PC-9 (cell line): Measurements from ENCODE around the gene CCM2. TPM values are rescaled to one million over a fixed set of nuclear protein-coding genes. Genes with fewer than 3 reads are reported as not detected.

Experiments
- BruUV-seq: library from RNA; stranded (reverse); fragments of 400-500 nt; replicated peaks from 2 replicates; lab custom pipeline; 2021; lab: Mats Ljungman, UMichigan
- CTCF ChIA-PET: fragments of 300-600 bp; sonication (Branson Sonifier 250); formaldehyde crosslinking; loops from one replicate; lab custom pipeline; 2022; ENCODE audit warnings: antibody characterized with exemption; lab: Charles Lee
- POLR2A ChIA-PET: fragments of 300-600 bp; sonication (Branson Sonifier 250); formaldehyde crosslinking; loops from one replicate; lab custom pipeline; 2022; ENCODE audit warnings: antibody characterized with exemption; ENCODE audit not compliant: unreplicated experiment; lab: Charles Lee
- DNase-seq, 2 experiments: peaks; one replicate each; pipeline versions ENCODE4 v3.0.0 to v3.0.0-alpha.2; 2015 to 2022; ENCODE audit warnings: mixed read lengths in 1 of 2
- H2AFZ ChIP-seq: fragments of 200-600 bp; sonication (generic); 2 replicates; pipeline ENCODE4 v1.8.1; 2017; ENCODE audit warnings: antibody characterized with exemption
- H3F3A ChIP-seq: fragments of 200-600 bp; sonication (generic); 2 replicates; pipeline ENCODE4 v1.8.1; 2017; ENCODE audit warnings: antibody characterized with exemption, mild to moderate bottlenecking, low read depth; ENCODE audit not compliant: insufficient read depth
- H3K27ac ChIP-seq: fragments of 200-600 bp; sonication (generic); 2 replicates; pipeline ENCODE4 v1.6.1; 2016; ENCODE audit warnings: mixed run types
- H3K27me3 ChIP-seq: fragments of 200-600 bp; sonication (generic); 2 replicates; pipeline ENCODE4 v1.6.1; 2016; ENCODE audit warnings: low read depth, mixed run types; ENCODE audit not compliant: insufficient read depth
- H3K36me3 ChIP-seq: fragments of 200-600 bp; sonication (generic); 2 replicates; pipeline ENCODE4 v1.6.1; 2016; ENCODE audit warnings: low read depth, mixed run types
- H3K4me1 ChIP-seq: fragments of 200-600 bp; sonication (generic); replicated peaks from 2 replicates; pipeline ENCODE4 v1.6.1; 2016; ENCODE audit warnings: mixed run types; ENCODE audit not compliant: insufficient read depth
- H3K4me2 ChIP-seq: fragments of 200-600 bp; sonication (generic); 2 replicates; pipeline ENCODE4 v1.6.1; 2017; ENCODE audit warnings: mixed run types
- H3K4me3 ChIP-seq: fragments of 200-600 bp; sonication (generic); 2 replicates; pipeline ENCODE4 v1.6.1; 2016; ENCODE audit warnings: mixed run types
- H3K79me2 ChIP-seq: fragments of 200-600 bp; sonication (generic); 2 replicates; pipeline ENCODE4 v1.6.1; 2017; ENCODE audit warnings: low read depth, mixed run types
- H3K9me2 ChIP-seq: fragments of 200-600 bp; sonication (generic); 2 replicates; pipeline ENCODE4 v1.8.1; 2017; ENCODE audit warnings: mild to moderate bottlenecking; ENCODE audit not compliant: insufficient read depth
- H3K9me3 ChIP-seq: fragments of 200-600 bp; sonication (generic); 2 replicates; pipeline ENCODE4 v1.8.1; 2016; ENCODE audit warnings: low read depth; ENCODE audit not compliant: insufficient read depth
- H4K20me1 ChIP-seq: fragments of 200-600 bp; sonication (generic); 2 replicates; pipeline ENCODE4 v1.8.1; 2017; ENCODE audit not compliant: insufficient read depth
- EZH2 ChIP-seq: fragments of 200-600 bp; sonication (generic); IDR thresholded peaks from 2 replicates; pipeline ENCODE4 v1.8.0; 2017; ENCODE audit warnings: antibody characterized with exemption, low read depth
- intact Hi-C: fragments of 100-400 bp; cut with micrococcal nuclease; formaldehyde crosslinking; loops from one replicate; pipeline ENCODE4 v1.10.0; 2022; ENCODE audit not compliant: unreplicated experiment
- total RNA-seq: library from RNA; stranded (reverse); gene quantifications from 2 replicates; pipeline ENCODE4 v1.2.3, GENCODE V29; 2021
- TF ChIP-seq, protein P1 (sequence below): fragments of 200-600 bp; sonication (generic); conservative IDR thresholded peaks from 2 replicates; pipeline ENCODE4 v1.6.1; 2017; ENCODE audit warnings: mixed run types, antibody characterized with exemption, mild to moderate bottlenecking, moderate library complexity

Gene CCM2
- total RNA-seq, 1 experiment from 2014 or later, result 54.2 TPM

DNA sequence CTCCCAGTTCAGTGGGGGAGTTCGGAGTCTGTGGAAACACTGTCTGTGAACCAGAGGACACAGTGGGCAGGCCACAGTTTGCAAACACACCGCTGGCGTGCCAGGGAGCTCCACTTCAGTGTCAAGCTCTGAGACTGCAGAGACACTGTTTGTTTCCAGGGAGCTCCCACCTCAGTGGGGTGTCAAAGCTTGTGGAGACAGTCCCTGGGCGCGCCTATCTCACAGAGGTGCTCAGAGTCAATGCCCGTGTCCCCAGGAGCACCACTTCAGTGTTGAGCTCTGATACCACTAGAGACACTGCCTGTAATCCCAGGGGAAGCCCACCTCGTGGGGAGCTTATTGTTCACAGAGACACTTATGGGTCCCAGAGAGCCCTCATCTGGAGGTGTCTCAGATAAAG is 25.5 kb upstream of the CCM2 start:
- no peak for DNase-seq
- Histone ChIP-seq H3K27ac (no peak overlapping the region), H2AFZ (no peak overlapping the region), H3K36me3 (no peaks in the 10 kb centered on the region), H3K9me2 (no peaks in the 10 kb centered on the region), H3K79me2 (no peaks in the 10 kb centered on the region), H3K9me3 (no peaks in the 10 kb centered on the region), H3F3A (peaks cover 4% of the 10 kb centered on the region), H3K4me3 (no peak overlapping the region), H4K20me1 (no peaks in the 10 kb centered on the region), H3K27me3 (no peaks in the 10 kb centered on the region), H3K4me1 (no peaks in the 10 kb centered on the region), H3K4me2 (no peak overlapping the region)
- ChIA-PET POLR2A (no interaction called here), CTCF (interaction anchor here (2.9 kb wide), 1 partner anchor 162 kb away, joined by 36 read pairs; no protein-coding TSS in a partner anchor)
- no TSS peak for BruUV-seq
- TF ChIP-seq EZH2, result no peak
- TF ChIP-seq, protein P1, sequence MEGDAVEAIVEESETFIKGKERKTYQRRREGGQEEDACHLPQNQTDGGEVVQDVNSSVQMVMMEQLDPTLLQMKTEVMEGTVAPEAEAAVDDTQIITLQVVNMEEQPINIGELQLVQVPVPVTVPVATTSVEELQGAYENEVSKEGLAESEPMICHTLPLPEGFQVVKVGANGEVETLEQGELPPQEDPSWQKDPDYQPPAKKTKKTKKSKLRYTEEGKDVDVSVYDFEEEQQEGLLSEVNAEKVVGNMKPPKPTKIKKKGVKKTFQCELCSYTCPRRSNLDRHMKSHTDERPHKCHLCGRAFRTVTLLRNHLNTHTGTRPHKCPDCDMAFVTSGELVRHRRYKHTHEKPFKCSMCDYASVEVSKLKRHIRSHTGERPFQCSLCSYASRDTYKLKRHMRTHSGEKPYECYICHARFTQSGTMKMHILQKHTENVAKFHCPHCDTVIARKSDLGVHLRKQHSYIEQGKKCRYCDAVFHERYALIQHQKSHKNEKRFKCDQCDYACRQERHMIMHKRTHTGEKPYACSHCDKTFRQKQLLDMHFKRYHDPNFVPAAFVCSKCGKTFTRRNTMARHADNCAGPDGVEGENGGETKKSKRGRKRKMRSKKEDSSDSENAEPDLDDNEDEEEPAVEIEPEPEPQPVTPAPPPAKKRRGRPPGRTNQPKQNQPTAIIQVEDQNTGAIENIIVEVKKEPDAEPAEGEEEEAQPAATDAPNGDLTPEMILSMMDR, result no peak
- intact Hi-C loops, result loop anchor here (5.0 kb wide), 1 partner anchor 163 kb away; no protein-coding TSS in a partner anchor

DNA sequence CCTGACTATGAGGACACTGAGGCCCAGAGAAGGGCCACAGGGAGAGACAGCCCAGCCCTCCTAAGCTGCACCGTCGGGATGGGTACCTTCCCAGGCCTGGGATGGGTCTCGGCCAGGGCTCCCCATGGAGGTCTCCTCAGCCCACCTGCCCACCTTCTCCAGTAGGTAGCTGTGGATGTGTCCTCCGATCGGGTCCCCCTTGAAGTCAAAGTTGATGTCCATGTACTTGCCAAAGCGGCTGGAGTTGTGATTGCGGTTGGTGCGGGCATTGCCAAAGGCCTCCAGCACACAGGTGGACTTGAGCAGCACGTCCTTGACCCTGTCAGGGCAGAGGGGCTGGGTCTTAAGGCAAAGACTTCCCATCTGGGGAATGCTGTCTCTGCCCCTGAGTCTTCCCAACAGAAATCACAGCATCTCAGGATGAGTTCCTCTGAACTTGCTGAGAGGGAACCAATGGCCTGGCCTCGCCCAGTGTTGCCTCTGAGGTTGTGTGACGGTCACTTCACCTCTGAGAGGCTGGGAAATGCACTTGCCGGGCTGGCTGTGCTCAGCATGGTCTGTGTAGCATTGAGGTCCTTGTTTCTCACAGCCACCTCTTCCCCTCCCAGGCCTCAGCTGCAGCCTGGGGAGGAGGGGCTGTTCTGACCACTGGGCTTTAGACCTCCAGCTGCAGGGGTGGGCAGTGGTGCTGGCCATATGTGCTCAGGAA is 24.5 kb upstream of the CCM2 start:
- Histone ChIP-seq H3K79me2 (no peaks in the 10 kb centered on the region), H3K9me2 (no peaks in the 10 kb centered on the region), H3K4me3 (no peak overlapping the region), H3K4me2 (no peak overlapping the region), H3K9me3 (no peaks in the 10 kb centered on the region), H3K4me1 (no peaks in the 10 kb centered on the region), H2AFZ (no peak overlapping the region), H4K20me1 (no peaks in the 10 kb centered on the region), H3K27ac (no peak overlapping the region), H3K27me3 (no peaks in the 10 kb centered on the region), H3F3A (peaks cover 14% of the 10 kb centered on the region), H3K36me3 (no peaks in the 10 kb centered on the region)
- POLR2A ChIA-PET, result no interaction called here
- intact Hi-C loops, result no loop called here
- CTCF ChIA-PET, result no interaction called here
- no TSS peak for BruUV-seq
- no peak for DNase-seq
- no peak for TF ChIP-seq EZH2
- TF ChIP-seq, protein P1, result no peak

- ChIA-PET POLR2A (no interaction called here), CTCF (no interaction called here)
- H3K9me2 ChIP-seq, result no peaks in the 10 kb centered on the region
- no peak overlapping the region for H3K27ac ChIP-seq
- H3K4me1 ChIP-seq, result no peaks in the 10 kb centered on the region
- no peak overlapping the region for H2AFZ ChIP-seq
- intact Hi-C loops, result no loop called here
- H3K9me3 ChIP-seq, result no peaks in the 10 kb centered on the region
- TF ChIP-seq, protein P1, result no peak
- no peak for TF ChIP-seq EZH2
- H3K79me2 ChIP-seq, result no peaks in the 10 kb centered on the region
- H3K4me2 ChIP-seq, result no peak overlapping the region
- DNase-seq, result no peak
- no peaks in the 10 kb centered on the region for H3K36me3 ChIP-seq
- H4K20me1 ChIP-seq, result no peaks in the 10 kb centered on the region
- peaks cover 21% of the 10 kb centered on the region for H3F3A ChIP-seq
- H3K27me3 ChIP-seq, result no peaks in the 10 kb centered on the region
- BruUV-seq, result no TSS peak
- no peak overlapping the region for H3K4me3 ChIP-seq
These were observed 23.8 kb upstream of the CCM2 start for GRCh38 chr7:44976040-44976745.
